HEK293 (cell line): ENCODE results near the gene SPACA9.

Experiments used
- CTCF ChIA-PET: fragments of 350-600 bp; formaldehyde crosslinking; extraction: SDS; loops from one replicate; lab custom pipeline; 2021; ENCODE audit warnings: antibody characterized with exemption; lab: Yijun Ruan, JAX
- POLR2A ChIA-PET: fragments of 300-600 bp; formaldehyde crosslinking; extraction: SDS; loops from one replicate; lab custom pipeline; 2020; ENCODE audit warnings: antibody characterized with exemption, inconsistent platforms; lab: Yijun Ruan, JAX
- H3K27ac ChIP-seq: fragments of 200-500 bp; sonication (Bioruptor generic); 2 replicates; pipeline ENCODE4 v1.5.1; 2014; ENCODE audit warnings: low read depth, low read length, control low read depth, inconsistent platforms; ENCODE audit errors: extremely low read depth
- H3K36me3 ChIP-seq, 2 experiments: fragments of 200-500 bp in 1 of 2; sonication (Bioruptor generic) in 1 of 2; 1 replicate in 1 of 2; 2 replicates in 1 of 2; pipeline ENCODE4 v1.5.1; 2014 to 2017; ENCODE audit warnings: inconsistent platforms in 2 of 2, low read length in 2 of 2; ENCODE audit not compliant: control insufficient read depth in 2 of 2, insufficient read depth in 1 of 2
- H3K4me1 ChIP-seq: fragments of 200-500 bp; sonication (Bioruptor generic); 2 replicates; pipeline ENCODE4 v1.5.1; 2014; ENCODE audit warnings: mild to moderate bottlenecking, low read length, inconsistent platforms; ENCODE audit not compliant: control insufficient read depth, insufficient read depth
- H3K4me3 ChIP-seq: 2 replicates; pipeline ENCODE4 v1.5.1; 2011; ENCODE audit warnings: low read depth, mild to moderate bottlenecking, control low read depth, low read length, moderate library complexity
- H3K9me3 ChIP-seq: fragments of 200-500 bp; sonication (Bioruptor generic); 2 replicates; pipeline ENCODE4 v1.5.1; 2014; ENCODE audit warnings: low read depth, low read length, inconsistent platforms; ENCODE audit not compliant: control insufficient read depth, insufficient read depth
- AEBP2 ChIP-seq: fragments of 450-650 bp; formaldehyde crosslinking; IDR thresholded peaks from 2 replicates; pipeline ENCODE4 v1.5.1; 2016; ENCODE audit warnings: missing biosample characterization, missing genetic modification characterization, borderline replicate concordance
- KLF16 ChIP-seq: fragments of 450-650 bp; formaldehyde crosslinking; IDR thresholded peaks from 2 replicates; pipeline ENCODE4 v1.5.1; 2017; ENCODE audit warnings: missing biosample characterization, missing genetic modification characterization
- PATZ1 ChIP-seq: fragments of 450-650 bp; formaldehyde crosslinking; IDR thresholded peaks from 2 replicates; pipeline ENCODE4 v1.5.1; 2016; ENCODE audit warnings: missing biosample characterization, missing genetic modification characterization
- PRDM4 ChIP-seq: fragments of 450-650 bp; formaldehyde crosslinking; IDR thresholded peaks from 2 replicates; pipeline ENCODE4 v1.5.1; 2017; ENCODE audit warnings: missing biosample characterization, missing genetic modification characterization
- SALL2 ChIP-seq: fragments of 450-650 bp; formaldehyde crosslinking; IDR thresholded peaks from 2 replicates; pipeline ENCODE4 v1.5.0; 2017; ENCODE audit warnings: missing biosample characterization, mild to moderate bottlenecking, missing genetic modification characterization, borderline replicate concordance
- ZBTB21 ChIP-seq: fragments of 450-650 bp; formaldehyde crosslinking; IDR thresholded peaks from 2 replicates; pipeline ENCODE4 v1.5.1; 2017; ENCODE audit warnings: missing biosample characterization, missing genetic modification characterization
- ZBTB48 ChIP-seq: fragments of 450-650 bp; formaldehyde crosslinking; IDR thresholded peaks from 2 replicates; pipeline ENCODE4 v1.5.1; 2016; ENCODE audit warnings: missing biosample characterization, missing genetic modification characterization
- ZBTB7A ChIP-seq: fragments of 450-650 bp; formaldehyde crosslinking; IDR thresholded peaks from 2 replicates; pipeline ENCODE4 v1.5.1; 2016; ENCODE audit warnings: low read depth, missing biosample characterization, missing genetic modification characterization
- ZFHX2 ChIP-seq: fragments of 450-650 bp; formaldehyde crosslinking; conservative IDR thresholded peaks from 2 replicates; pipeline ENCODE4 v1.5.1; 2016; ENCODE audit warnings: missing biosample characterization, missing genetic modification characterization
- ZNF138 ChIP-seq: fragments of 450-650 bp; formaldehyde crosslinking; IDR thresholded peaks from 2 replicates; pipeline ENCODE4 v1.5.1; 2016; ENCODE audit warnings: missing biosample characterization, missing genetic modification characterization, borderline replicate concordance
- ZNF16 ChIP-seq: fragments of 450-650 bp; formaldehyde crosslinking; IDR thresholded peaks from 2 replicates; pipeline ENCODE4 v1.5.1; 2016; ENCODE audit warnings: low read depth, missing biosample characterization, missing genetic modification characterization
- ZNF175 ChIP-seq: fragments of 450-650 bp; formaldehyde crosslinking; IDR thresholded peaks from 2 replicates; pipeline ENCODE4 v1.5.1; 2016; ENCODE audit warnings: missing biosample characterization, missing genetic modification characterization
- ZNF221 ChIP-seq: fragments of 450-650 bp; formaldehyde crosslinking; IDR thresholded peaks from 2 replicates; pipeline ENCODE4 v1.5.1; 2017; ENCODE audit warnings: missing biosample characterization, missing genetic modification characterization, borderline replicate concordance
- ZNF324 ChIP-seq: fragments of 450-650 bp; formaldehyde crosslinking; IDR thresholded peaks from 2 replicates; pipeline ENCODE4 v1.5.1; 2016; ENCODE audit warnings: missing biosample characterization, missing genetic modification characterization
- ZNF341 ChIP-seq: fragments of 450-650 bp; formaldehyde crosslinking; IDR thresholded peaks from 2 replicates; pipeline ENCODE4; 2016; ENCODE audit warnings: low read depth, missing biosample characterization, missing genetic modification characterization
- ZNF354C ChIP-seq: fragments of 450-650 bp; formaldehyde crosslinking; IDR thresholded peaks from 2 replicates; pipeline ENCODE4 v1.5.1; 2016; ENCODE audit warnings: missing biosample characterization, missing genetic modification characterization, low read depth, borderline replicate concordance
- ZNF426 ChIP-seq: fragments of 450-650 bp; formaldehyde crosslinking; IDR thresholded peaks from 2 replicates; pipeline ENCODE4 v1.5.1; 2017; ENCODE audit warnings: missing biosample characterization, missing genetic modification characterization, mild to moderate bottlenecking, inconsistent platforms, moderate library complexity
- ZNF433 ChIP-seq: fragments of 450-650 bp; formaldehyde crosslinking; IDR thresholded peaks from 2 replicates; pipeline ENCODE4 v1.5.1; 2016; ENCODE audit warnings: missing biosample characterization, missing genetic modification characterization, low read depth
- ZNF514 ChIP-seq: fragments of 450-650 bp; formaldehyde crosslinking; IDR thresholded peaks from 2 replicates; pipeline ENCODE4 v1.5.1; 2016; ENCODE audit warnings: missing biosample characterization, missing genetic modification characterization
- ZNF518A ChIP-seq: fragments of 450-650 bp; formaldehyde crosslinking; conservative IDR thresholded peaks from 2 replicates; pipeline ENCODE4 v1.5.1; 2016; ENCODE audit warnings: low read depth, missing biosample characterization, missing genetic modification characterization
- ZNF558 ChIP-seq: fragments of 450-650 bp; formaldehyde crosslinking; IDR thresholded peaks from 2 replicates; pipeline ENCODE4 v1.5.1; 2016; ENCODE audit warnings: missing biosample characterization, missing genetic modification characterization
- ZNF585B ChIP-seq: fragments of 450-650 bp; formaldehyde crosslinking; IDR thresholded peaks from 2 replicates; pipeline ENCODE4 v1.5.1; 2016; ENCODE audit warnings: missing biosample characterization, missing genetic modification characterization
- ZNF704 ChIP-seq: fragments of 450-650 bp; formaldehyde crosslinking; IDR thresholded peaks from 2 replicates; pipeline ENCODE4 v1.5.1; 2016; ENCODE audit warnings: missing biosample characterization, missing genetic modification characterization

SPACA9 gene

GRCh38 chr9:132876849-132877248 is 1.8 kb upstream of the SPACA9 start:
- ChIA-PET CTCF (interaction anchor here (0.6 to 4.7 kb wide), 4 partner anchors 20 to 608 kb away, joined by 3 to 39 read pairs (median 4); no protein-coding TSS in a partner anchor), POLR2A (no interaction called here)
- Histone ChIP-seq H3K4me1 (no peaks in the 10 kb centered on the region), H3K4me3 (no peak overlapping the region), H3K9me3 (no peaks in the 10 kb centered on the region), H3K36me3 (no peaks in the 10 kb centered on the region), H3K27ac (no peak overlapping the region)
- TF ChIP-seq AEBP2 (tag by site-specific recombination): no peak
- TF ChIP-seq ZNF324 (tag by site-specific recombination): no peak
- TF ChIP-seq ZNF585B (tag by site-specific recombination): no peak
- no peak for TF ChIP-seq SALL2 (tag by site-specific recombination)
- no peak for TF ChIP-seq ZBTB21 (tag by site-specific recombination)
- no peak for TF ChIP-seq ZNF433 (tag by site-specific recombination)

- Histone ChIP-seq H3K27ac (no peak overlapping the region), H3K9me3 (no peaks in the 10 kb centered on the region), H3K4me3 (peak overlapping the region; percentile 73), H3K36me3 (no peaks in the 10 kb centered on the region), H3K4me1 (no peaks in the 10 kb centered on the region)
- ChIA-PET POLR2A (interaction anchor here (2.4 kb wide), 1 partner anchor 67 kb away, joined by 8 read pairs; the partner anchor contains the start of gene TSC1), CTCF (interaction anchor here (0.6 to 4.7 kb wide), 4 partner anchors 19 to 609 kb away, joined by 3 to 39 read pairs (median 4); no protein-coding TSS in a partner anchor)
- TF ChIP-seq ZBTB48 (tag by site-specific recombination): no peak
- no peak for TF ChIP-seq ZNF354C (tag by site-specific recombination)
- no peak for TF ChIP-seq PRDM4 (tag by site-specific recombination)
- TF ChIP-seq ZFHX2: no peak
- TF ChIP-seq ZNF558: no peak
- TF ChIP-seq ZNF221 (tag by site-specific recombination): no peak
- no peak for TF ChIP-seq PATZ1 (tag by site-specific recombination)
- no peak for TF ChIP-seq ZNF514 (tag by site-specific recombination)
- no peak for TF ChIP-seq ZNF426 (tag by site-specific recombination)
- TF ChIP-seq ZNF16 (tag by site-specific recombination): no peak
- no peak for TF ChIP-seq KLF16 (tag by site-specific recombination)
- no peak for TF ChIP-seq ZBTB7A (tag by site-specific recombination)
- TF ChIP-seq ZNF138 (tag by site-specific recombination): no peak
- no peak for TF ChIP-seq ZNF518A (tag by site-specific recombination)
- no peak for TF ChIP-seq ZNF704
- no peak for TF ChIP-seq ZNF341
- no peak for TF ChIP-seq ZNF175
These were observed 1.3 kb upstream of the SPACA9 start for GRCh38 chr9:132877458-132877823.
